Measurements from ENCODE around the gene JADE1.

Gene JADE1

GRCh38 chr4:128869776-128870509 lies 60.4 kb downstream of the JADE1 start:
- in situ Hi-C loops (cut with MboI; ENCODE audit: low sequenced_read_pairs) = no loop called here

GRCh38 chr4:128871948-128872347 lies 62.4 kb downstream of the JADE1 start:
- in situ Hi-C loops (cut with MboI; ENCODE audit: low sequenced_read_pairs) = no loop called here

- in situ Hi-C loops (cut with MboI; ENCODE audit: low sequenced_read_pairs) = no loop called here
Measured at GRCh38 chr4:128876200-128876599, 66.7 kb downstream of the JADE1 start.

GRCh38 chr4:128877934-128878333 lies 68.4 kb downstream of the JADE1 start:
- in situ Hi-C loops (cut with MboI; ENCODE audit: low sequenced_read_pairs) = no loop called here

GRCh38 chr4:128879283-128879682 lies 69.8 kb downstream of the JADE1 start:
- in situ Hi-C loops (cut with MboI; ENCODE audit: low sequenced_read_pairs) = no loop called here

GRCh38 chr4:128879971-128880370 lies 70.5 kb downstream of the JADE1 start:
- in situ Hi-C loops (cut with MboI; ENCODE audit: low sequenced_read_pairs) = no loop called here

- in situ Hi-C loops (cut with MboI; ENCODE audit: low sequenced_read_pairs) = no loop called here
Measured at GRCh38 chr4:128880662-128881061, 71.2 kb downstream of the JADE1 start.

- in situ Hi-C loops (cut with MboI; ENCODE audit: low sequenced_read_pairs) = no loop called here
Measured at GRCh38 chr4:128904821-128905220, 95.3 kb downstream of the JADE1 start.

GRCh38 chr4:128906581-128906980 lies 97.1 kb downstream of the JADE1 start:
- in situ Hi-C loops (cut with MboI; ENCODE audit: low sequenced_read_pairs) = no loop called here

GRCh38 chr4:128907981-128908380 lies 98.5 kb downstream of the JADE1 start:
- in situ Hi-C loops (cut with MboI; ENCODE audit: low sequenced_read_pairs) = no loop called here

GRCh38 chr4:128908735-128909134 lies 99.2 kb downstream of the JADE1 start:
- in situ Hi-C loops (cut with MboI; ENCODE audit: low sequenced_read_pairs) = no loop called here

- in situ Hi-C loops (cut with MboI; ENCODE audit: low sequenced_read_pairs) = no loop called here
Measured at GRCh38 chr4:128913228-128913627, 103.7 kb downstream of the JADE1 start.

- in situ Hi-C loops (cut with MboI; ENCODE audit: low sequenced_read_pairs) = no loop called here
Measured at GRCh38 chr4:128915544-128915943, 106.0 kb downstream of the JADE1 start.

- in situ Hi-C loops (cut with MboI; ENCODE audit: low sequenced_read_pairs) = no loop called here
Measured at GRCh38 chr4:128916832-128917231, 107.3 kb downstream of the JADE1 start.

GRCh38 chr4:128917781-128918180 lies 108.3 kb downstream of the JADE1 start:
- in situ Hi-C loops (cut with MboI; ENCODE audit: low sequenced_read_pairs) = no loop called here

- in situ Hi-C loops (cut with MboI; ENCODE audit: low sequenced_read_pairs) = no loop called here
Measured at GRCh38 chr4:128921954-128922353, 112.5 kb downstream of the JADE1 start.
